Left renal pelvis (tissue), 4 donors: ENCODE measurements around the gene HEPACAM2. TPM values are rescaled to one million over a fixed set of nuclear protein-coding genes. Genes with fewer than 3 reads are reported as not detected.

ENCODE experiments used
- DNase-seq, 4 donors: peaks; one replicate each; pipeline ENCODE4 v3.0.0-alpha.2; 2013; ENCODE audit warnings: low read depth in 4 of 4, low spot score in 3 of 4
- polyA plus RNA-seq, 4 donors: library from polyadenylated mRNA; unstranded; fragments of 120-200 nt; gene quantifications; one replicate each; pipeline ENCODE4 v1.2.1, GENCODE V29; 2013; ENCODE audit not compliant: insufficient read length in 4 of 4

Gene HEPACAM2
- polyA plus RNA-seq, 4 donors: 0.42 to 6.1 (median 5.6) TPM

- no peak for DNase-seq
Measured at GRCh38 chr7:93148727-93149126, 77.5 kb downstream of the HEPACAM2 start.

DNA sequence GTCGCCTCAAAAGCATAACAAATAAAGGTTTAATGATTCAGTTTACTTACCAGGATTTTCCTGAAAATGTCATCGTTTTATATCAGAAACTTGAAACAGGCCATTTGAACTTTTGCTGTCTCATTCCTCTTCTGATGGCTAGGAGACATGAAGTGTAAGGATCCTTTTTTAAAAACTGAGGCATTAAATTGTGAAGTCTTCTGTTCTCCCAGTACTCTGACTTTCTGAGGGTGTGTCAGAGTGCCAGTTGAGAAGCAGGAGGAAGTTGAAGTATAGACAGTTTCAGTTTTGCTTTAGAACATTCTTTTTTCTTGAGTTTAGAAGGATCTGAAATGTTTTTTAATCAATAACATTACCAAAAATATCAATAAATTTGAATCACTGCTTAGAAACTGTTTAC, 78.1 kb downstream of the HEPACAM2 start, which contains the start of gene SAMD9L:
SAMD9L (minus strand) TSS at position 242 of the 400 bp plus-strand sequence. CDS start 12,414 bp downstream, outside the sequence.
- DNase-seq: no peak

DNA sequence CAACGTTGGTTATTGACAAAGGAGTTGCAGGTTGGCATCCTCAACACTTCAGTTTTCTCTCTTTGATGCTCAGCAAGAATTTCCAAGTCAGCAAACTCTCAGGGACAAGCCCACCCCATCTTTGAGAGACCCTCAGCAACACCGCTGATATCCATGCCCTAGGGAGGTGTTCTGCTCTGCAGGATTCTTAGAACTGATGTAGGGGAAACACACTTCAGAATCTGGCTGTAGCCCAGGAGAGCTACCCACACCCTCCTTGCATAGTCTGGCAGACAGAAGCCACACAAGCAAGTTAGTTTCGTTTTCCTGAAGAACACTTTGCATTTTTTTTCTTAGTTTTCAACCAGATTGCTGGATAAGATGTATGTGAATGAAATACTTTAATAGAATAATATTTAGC, 78.9 kb downstream of the HEPACAM2 start:
- DNase-seq: no peak

DNA sequence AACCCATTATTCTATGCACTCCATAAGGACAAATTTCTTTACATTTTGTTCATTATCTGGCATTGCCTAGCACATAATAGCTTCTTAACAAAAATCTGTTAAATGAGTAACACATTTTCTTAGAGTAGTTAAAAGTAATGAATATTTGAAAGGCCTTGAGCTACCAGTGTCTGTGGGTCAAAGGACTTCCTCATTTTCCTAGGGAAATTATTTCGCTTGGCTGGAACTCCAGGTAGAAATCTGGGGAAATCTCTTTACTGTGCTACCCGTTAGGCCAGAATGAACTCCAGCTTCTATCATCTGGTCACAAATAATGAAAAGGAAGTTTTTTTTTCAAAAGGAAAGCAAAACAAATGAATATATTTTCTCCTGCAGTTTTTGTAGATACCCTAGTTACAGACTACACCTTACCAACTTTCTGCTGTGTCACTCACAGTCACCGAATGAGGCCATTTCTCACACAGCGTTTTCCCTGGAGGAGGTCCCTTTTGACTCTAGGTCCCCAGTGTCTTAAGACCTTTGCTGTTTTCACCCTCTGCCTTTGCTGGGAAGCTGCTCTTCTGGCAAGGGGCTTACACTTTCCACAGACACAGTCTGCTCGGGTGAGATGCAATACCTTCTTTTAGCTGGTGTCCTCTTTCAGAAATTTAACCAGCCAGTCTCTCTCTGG, 79.7 kb downstream of the HEPACAM2 start:
- DNase-seq: no peak

DNA sequence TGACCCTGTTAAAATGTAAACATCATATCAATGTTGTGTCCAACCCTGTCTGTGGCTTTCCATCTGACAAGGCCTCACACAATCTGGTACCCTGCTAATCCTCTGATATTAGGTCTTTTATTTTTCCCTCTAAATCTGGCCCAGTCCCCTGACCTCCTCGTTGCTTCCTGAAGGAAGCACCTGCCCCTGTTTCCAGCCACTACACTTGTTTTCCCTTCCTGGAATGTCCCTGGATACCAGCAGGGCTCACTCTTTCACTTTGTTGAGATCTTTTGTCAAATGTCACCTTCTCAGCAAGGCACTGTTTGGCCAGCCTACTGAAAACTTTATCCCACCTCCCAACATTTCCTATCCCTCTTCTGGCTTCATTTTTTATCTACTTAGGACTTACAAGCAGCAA, 80.2 kb downstream of the HEPACAM2 start:
- no peak for DNase-seq

GRCh38 chr7:93145354-93145753, 80.9 kb downstream of the HEPACAM2 start:
- DNase-seq: no peak

DNA sequence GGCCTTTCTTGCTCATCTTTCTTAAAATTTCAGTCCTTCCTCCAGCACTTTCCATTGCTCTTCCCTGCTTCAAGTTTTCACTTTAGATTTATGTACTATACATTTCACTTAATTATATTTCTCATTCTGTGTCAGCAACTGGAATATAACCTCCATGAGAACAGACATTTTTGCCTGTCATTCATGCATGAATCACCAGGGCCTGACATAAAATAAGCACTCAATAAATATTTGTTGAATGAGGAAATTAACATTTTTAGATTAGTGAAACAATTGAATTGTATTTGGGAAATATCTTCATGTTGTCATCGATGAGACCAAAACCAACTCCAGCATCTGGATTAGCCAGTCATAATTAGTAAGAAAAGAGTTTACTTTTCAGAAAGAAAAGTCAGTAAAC, 84.1 kb downstream of the HEPACAM2 start:
- DNase-seq: no peak

DNA sequence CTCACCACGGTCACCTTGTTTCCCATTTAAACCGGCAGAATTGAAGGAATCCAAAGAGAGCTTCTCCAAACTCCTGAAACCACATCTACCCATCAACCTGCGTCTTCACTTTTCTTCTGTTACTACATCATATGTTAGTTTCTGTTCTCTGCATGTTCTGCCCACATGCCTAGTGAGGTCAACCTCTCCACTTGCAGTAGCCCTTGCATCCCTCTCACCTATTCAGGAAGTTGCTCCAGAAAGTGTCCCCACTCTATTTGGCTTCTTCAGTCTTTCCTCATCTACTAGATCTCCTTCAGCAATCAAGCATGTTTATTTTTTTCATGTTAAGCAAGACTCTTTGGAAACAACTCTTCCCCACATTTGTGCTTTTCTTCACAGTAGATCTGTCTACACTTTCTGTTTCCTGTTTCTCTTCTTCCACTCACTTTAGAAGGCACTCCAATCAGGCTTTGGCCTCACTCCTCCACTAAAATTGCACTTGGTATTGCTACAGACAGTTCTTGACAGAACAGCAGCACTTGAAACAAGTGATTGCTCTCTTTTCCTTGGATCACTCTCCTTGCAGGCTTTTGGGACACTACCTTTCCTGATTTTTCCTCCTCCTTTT, 85.6 kb downstream of the HEPACAM2 start:
- no peak for DNase-seq

DNA sequence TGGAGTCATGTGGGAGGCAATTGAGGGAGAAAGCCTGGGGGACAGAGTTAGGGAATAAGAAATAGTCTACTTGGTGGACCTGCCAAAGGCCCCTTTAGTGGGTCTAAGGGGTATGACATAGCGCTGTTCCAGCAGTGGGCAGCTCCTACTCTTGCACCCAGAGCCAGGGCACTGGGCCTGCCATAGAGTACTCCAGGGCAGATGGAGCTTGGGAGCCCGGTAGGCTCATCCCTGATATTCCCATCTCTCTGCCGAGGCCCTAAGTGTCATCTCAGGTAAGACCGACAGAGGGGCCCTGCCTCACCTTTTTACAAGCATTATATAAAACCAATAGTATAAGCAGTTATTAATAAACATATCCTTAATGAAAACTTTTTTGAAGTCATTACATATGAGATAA, 87.7 kb downstream of the HEPACAM2 start:
- no peak for DNase-seq

Other genes with a start within 250 kb of the HEPACAM2 start
- 10 to 100 TPM in 1 of 4 donors, 1 to 10 TPM in 3; 4.7 to 12.2 (median 7.1) TPM for gene SAMD9, start 108.5 kb downstream of the HEPACAM2 start, polyA plus RNA-seq
- 1 to 10 TPM; 2.5 to 9.5 (median 4.3) TPM for gene SAMD9L, start 78.1 kb downstream of the HEPACAM2 start, polyA plus RNA-seq
- 10 to 100 TPM; 23.9 to 37.8 (median 33.2) TPM for gene VPS50, start 5.9 kb upstream of the HEPACAM2 start, polyA plus RNA-seq